IPS-18c (cell line): Measurements from ENCODE around the gene PRKD2.

ENCODE experiments used
- H3K4me3 ChIP-seq: 2 replicates; pipeline ENCODE4 v1.7.0; 2013; ENCODE audit warnings: low read depth, mild to moderate bottlenecking, low read length, moderate library complexity; ENCODE audit not compliant: insufficient read depth
- H3K9me3 ChIP-seq: one replicate; pipeline ENCODE4 v1.6.1; 2013; ENCODE audit warnings: mild to moderate bottlenecking, low read length, moderate library complexity; ENCODE audit not compliant: control insufficient read depth, insufficient read depth

PRKD2 gene

DNA sequence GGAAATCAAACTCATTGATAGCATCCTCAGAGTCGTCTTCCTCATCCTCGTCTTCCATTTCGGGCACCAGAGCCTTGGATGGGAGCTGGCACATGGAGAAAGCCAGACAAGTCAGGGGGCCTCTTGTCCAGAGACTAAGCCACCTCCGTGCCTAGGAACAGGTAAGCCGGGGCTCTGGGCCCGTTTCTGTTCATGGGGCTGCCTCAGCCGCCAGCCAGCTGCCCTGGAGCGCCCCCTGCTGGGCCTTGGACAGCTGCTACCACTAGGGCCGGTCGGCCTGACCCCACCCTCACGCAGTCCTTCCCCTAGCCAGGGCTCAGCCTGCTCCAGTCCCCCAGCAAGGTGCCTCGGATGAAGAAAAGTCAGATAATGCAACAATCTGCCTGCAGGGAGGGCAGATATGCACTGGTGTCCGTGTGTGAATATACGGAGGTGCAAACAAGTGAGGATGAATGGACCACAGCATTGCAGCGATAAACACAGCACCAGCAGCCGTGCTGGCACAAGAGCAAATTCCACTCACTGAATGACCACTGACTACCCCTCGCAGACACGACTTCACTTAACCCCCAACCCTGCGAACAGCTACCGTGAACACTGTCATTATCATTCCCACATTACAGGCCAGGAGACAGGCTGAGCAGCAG, 11.9 kb upstream of the PRKD2 start:
- H3K9me3 ChIP-seq: no peaks in the 10 kb centered on the region
- H3K4me3 ChIP-seq: no peak overlapping the region

DNA sequence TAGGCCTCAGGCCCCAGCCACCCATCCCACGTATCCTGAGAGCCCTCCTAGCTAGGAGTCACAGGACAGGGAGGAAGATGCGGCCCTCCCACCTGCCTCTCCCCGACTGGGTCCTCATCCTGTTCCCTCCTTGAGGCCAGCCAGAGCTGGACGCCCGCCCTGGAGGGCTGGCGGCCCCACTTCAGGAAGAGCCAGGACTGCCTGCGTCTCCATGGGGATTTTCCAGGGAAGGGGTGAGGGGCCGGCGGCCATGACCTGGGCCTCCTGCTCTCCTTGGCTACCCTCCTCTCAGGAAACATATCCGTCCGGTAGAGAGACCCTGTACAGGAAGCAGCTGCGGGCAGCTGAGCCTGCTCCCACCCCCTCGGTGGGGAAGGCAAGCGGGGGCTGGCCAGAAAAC, 11.3 kb upstream of the PRKD2 start:
- no peak overlapping the region for H3K4me3 ChIP-seq
- no peaks in the 10 kb centered on the region for H3K9me3 ChIP-seq

DNA sequence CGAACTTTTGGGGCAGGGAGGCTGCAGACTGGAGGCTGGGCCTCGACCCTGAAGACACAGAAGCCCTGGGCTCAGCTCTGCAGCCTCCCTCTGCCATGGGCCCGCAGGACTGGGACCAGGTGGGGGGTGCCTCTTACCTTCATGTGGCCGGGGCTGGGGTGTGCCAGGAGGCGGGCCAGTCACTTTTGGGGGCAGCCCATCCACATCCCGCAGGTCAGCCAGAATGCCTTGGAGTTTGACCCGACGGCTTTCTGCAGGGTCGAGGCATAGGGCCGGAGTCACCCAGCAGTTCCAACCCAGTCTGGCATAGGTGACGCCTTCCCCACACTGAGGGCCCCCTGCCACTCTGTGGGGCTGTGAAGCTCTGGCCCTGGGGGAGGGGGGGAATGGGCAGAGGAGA, 10.8 kb upstream of the PRKD2 start:
- Histone ChIP-seq H3K4me3 (no peak overlapping the region), H3K9me3 (no peaks in the 10 kb centered on the region)

DNA sequence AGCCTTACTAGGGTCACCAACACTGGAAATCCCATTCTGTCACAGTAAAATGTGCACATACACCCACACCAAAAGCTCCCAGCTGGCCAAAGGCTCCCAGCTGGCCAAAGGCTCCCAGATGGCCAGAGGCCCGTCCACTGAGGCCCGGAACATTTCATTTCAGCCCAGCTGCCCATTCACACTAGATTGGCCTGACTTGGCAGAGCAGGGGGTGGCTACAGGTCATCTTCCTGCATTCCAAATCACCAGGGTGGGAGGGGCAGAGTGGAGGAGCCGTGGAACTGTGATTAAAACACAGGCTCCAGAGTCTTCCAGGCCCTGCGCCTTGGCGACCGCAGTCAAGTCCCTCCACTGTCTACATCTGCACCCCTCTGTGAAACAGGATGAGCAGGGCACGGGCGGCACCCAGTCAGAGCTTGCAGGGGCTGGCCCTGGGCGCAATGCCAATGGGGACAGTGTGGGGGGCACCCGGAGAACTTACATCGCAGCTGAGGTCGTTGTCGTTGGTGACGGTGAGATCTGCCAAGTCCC, 10.1 kb upstream of the PRKD2 start:
- Histone ChIP-seq H3K4me3 (no peak overlapping the region), H3K9me3 (no peaks in the 10 kb centered on the region)

DNA sequence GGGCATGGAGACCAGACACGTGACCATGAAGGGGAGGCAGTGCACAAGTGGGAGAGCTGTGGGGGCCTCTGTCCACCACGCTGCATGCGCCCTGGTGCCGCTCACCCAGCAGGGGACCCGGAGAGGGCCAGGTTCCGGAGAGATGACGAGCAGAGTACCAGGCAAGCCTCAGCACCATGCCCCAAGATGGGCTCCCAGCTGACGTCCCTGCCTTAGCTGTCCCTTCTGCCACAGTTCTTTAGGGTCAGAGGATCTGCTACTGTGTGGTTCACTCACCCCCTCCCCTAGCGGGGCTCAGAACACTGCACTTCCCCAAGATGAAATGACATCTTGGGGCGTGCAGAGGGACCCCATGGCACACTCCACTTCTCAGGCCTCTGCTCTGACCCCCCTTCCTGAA, 9.6 kb upstream of the PRKD2 start:
- Histone ChIP-seq H3K9me3 (no peaks in the 10 kb centered on the region), H3K4me3 (no peak overlapping the region)

DNA sequence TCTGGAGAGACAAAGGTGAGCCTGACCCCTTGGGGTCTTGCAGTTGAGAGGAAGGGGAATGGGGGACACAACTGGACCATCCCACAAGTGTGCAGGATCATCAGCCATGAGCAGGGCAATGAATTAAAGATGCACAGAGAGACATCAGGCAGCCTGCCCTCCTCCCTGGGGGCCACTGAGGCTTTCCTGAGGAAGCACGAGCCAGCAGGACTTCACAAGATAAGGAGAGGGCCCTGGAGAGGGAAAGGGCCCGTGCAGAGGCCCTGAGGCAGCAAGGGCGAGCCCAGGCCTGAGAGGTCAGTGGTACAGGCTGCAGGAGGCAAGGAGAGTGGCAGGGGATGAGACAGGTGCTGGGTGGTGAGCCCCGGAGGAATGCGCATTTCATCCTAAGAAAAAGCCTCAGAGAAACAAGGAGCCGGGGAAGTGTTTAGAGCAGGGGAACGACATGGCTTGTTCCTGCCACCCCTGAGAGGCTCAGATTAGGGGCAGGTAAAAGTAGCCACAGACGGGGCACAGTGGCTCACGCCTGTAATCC, 9.0 kb upstream of the PRKD2 start:
- Histone ChIP-seq H3K4me3 (no peak overlapping the region), H3K9me3 (no peaks in the 10 kb centered on the region)

DNA sequence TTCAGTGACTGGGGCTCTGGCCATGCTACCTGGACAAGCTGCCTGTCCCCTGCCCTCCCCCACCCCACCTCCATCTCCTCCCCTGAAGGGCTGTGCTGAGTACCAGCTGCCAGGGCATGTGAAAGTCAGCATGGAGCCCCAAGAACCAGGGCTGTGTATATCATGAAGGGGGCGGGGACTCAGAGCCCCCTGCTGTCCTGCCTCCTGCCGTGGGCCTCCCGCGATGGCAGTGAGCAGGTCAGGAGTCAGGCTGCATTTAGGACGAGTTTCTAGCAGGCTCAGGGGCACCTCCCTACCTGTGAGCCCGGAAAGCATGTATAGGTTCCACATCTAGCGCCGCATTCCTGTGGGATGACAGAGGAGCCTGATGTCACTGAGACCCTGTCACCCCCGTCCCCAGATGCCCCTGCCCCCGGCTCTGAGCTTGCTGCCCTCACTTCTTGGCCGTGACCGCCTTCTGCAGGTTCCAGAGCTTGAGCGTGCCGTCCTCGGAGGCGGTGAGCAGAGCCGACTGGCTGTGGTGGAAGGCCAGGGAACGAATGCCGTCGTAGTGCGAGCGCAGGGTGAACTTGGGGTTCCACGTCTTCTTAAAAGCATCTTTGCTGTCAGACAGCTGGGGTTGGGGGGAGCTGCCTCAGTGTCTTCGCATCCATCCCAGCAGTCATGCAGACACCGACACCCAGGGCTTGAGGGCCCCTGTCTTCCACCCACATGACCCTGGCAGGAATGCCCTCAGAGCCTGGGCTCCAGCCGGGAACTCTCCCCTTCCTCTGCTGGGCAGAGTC, 8.3 kb upstream of the PRKD2 start:
- no peak overlapping the region for H3K4me3 ChIP-seq
- no peaks in the 10 kb centered on the region for H3K9me3 ChIP-seq

DNA sequence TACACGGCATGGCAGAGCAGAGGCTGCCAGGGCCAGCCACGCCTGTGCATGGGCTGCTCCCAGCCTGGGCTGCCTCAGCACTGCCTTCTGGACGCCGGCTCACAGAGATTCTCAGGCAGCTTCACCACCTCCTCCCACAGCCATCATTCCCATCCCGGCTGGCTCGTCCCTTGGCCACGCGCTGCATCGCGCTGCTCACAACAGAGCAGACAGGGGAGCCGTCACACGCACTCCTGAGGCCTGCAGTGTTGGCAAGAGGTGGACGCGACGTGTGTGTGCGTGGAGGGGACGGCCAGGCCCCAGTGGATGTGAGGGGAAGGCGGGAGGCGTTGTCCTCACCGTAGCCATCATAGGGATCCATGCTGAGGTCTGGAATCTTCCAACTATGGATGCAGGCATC, 7.6 kb upstream of the PRKD2 start:
- H3K4me3 ChIP-seq: no peak overlapping the region
- no peaks in the 10 kb centered on the region for H3K9me3 ChIP-seq

DNA sequence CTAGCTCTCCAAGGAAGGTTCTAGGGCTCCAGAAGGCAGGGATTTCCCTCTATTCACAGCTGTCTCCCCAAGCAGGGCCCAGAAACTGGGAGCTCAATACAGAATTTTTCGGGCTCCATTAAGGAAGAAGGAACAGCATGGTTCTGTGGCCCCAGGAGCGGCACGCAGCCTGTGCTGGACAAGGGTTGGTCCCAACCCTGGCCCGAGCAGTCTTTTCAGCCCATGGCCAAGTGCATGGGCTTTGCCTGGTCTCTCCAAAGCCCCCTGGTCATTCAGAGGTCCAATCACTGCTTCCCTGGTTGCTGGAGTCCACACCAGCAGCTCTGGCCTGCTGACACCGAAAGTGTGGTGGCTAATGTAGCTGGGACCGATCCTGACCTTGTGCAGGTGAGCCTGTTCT, 6.6 kb upstream of the PRKD2 start:
- Histone ChIP-seq H3K9me3 (no peaks in the 10 kb centered on the region), H3K4me3 (no peak overlapping the region)

DNA sequence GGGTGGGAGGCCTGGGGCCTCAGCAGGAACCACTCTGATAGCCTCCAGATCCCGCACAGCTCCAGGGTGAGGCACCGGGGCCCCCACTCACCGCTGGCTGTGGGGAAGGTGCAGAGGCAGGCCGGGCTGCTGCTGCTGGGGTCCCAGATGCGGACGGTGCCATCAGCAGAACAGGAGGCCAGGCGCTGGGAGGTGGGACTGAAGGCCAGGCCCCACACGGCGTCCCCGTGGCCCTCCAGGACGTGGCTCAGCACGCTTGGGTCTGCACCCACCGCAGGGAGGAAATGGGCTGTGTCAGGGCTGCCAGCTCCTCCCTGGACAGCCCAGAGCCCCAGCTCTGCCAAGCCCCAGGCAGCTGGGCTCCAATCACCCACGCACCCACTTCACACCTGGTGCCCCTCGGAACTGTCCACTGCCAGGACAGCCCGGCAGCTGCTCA, 6.1 kb upstream of the PRKD2 start:
- no peak overlapping the region for H3K4me3 ChIP-seq

DNA sequence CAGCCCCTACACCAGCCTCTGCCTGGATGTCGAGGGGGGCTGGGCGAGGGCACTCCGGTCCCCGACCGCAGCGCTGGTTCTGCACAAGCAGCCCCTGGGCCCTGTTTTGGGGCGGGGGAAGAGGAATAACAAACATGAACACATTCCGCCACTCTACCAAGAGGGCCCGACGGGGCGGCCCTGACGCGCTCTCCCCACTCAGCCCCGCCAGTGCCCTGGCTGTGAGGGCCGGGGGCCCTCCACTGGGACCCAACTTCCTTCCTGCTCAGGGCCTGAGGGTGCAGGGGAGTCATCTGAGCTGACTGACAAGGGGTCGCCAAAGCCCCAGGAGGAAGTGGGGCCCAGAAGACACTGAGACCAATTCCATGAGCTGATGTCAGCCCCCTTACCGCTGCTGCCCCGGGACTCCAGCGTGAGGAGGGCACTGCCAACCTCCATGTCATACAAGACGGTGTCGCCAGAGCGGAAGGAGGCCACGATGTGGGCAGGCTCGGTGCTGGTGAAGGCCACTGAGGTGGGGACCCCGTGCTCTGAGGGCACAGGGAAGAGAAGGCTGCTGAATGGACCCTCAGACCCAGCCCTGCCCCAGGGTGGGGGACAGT, 5.6 kb upstream of the PRKD2 start:
- Histone ChIP-seq H3K4me3 (no peak overlapping the region), H3K9me3 (no peaks in the 10 kb centered on the region)

More for the DNA sequence above, 6.1 kb upstream of the PRKD2 start:
- no peaks in the 10 kb centered on the region for H3K9me3 ChIP-seq

DNA sequence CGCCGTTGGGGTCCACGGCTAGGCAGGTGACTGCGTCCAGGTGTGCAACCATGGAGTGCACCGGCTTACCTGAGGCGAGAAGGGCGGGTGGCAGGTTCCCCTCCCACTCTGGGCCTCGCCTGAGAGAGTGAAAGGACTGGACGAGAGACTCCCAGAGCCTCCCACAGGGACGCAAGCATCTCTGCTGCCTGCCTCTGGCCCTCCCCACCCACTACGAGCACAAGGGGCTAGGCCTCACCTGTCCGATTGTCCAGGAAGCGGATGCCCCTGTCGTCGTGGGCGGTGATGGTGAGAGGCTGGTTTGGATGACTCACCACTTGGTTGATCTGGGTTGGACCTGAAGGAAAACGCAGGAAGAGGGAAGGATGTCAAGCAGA, 5.1 kb upstream of the PRKD2 start:
- Histone ChIP-seq H3K9me3 (no peaks in the 10 kb centered on the region), H3K4me3 (no peak overlapping the region)

DNA sequence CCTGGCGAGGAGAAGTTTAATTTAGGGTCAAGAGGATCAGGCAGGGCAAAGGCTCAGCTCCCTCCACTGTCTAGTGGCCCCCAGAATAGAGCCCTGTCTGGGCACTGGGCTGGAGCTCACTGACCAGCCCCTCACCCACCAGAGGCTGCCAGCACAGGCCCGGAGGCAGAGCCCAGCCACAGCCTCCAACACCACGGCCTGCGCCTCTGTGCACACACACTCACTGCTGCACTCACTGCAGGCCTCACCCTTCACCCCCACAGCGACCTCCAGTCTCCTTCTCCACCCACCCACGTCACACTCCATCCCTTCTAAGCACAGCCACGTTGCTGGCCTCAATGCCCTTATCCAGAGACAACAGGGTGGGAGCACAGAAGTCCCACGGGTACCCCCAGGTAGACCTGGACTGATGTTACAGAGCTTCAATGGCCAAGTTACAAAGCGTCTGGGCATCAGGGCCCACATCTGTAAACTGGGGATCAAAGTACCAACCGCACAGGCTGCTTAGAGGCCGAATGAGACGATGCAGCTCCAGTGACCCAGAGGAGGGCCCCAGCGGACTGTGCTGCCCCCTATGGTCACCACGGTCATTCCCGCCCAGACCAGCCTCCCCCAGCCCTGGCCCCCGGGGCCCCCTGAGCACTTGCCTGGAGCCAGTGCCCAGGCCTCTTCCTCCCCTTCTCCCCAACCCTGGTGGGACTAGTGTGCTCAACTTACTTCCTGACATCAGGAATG, 4.5 kb upstream of the PRKD2 start:
- no peaks in the 10 kb centered on the region for H3K9me3 ChIP-seq
- no peak overlapping the region for H3K4me3 ChIP-seq

DNA sequence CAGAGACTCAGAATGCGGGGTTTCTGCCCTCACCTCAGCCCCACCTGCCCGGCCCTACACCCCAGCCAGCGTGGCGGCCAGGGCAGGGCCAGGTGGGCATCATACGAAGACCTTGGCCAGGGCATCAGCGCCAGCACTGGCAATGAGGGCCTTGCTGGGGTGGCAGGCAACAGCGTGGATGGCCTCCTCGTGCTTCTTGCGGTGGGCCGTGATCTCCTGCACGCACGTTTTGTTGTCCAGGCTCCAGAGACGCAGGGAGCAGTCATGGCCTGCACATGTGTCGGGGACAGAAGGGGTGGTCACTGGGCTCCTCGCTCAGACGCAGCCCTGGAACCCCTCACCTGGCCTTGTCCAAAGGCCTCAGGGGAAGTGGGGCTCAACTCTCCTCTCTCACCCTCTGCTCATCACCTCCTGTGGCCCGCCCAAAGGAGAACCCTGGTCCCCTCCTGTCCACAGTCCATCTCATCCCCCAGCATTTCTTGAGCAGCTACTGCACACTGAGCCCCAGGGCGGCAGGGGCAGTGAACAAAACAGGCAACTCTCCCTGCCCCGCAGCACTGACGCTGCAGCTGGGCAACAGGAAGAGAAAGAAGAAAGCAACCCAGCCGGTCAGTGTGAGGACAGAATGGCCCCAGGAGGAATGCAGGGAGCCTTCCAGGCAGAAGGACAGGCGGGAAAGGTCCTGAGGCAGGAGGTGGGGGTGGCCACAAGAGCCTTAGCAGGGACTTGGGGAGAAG, 3.8 kb upstream of the PRKD2 start:
- no peaks in the 10 kb centered on the region for H3K9me3 ChIP-seq
- H3K4me3 ChIP-seq: no peak overlapping the region

DNA sequence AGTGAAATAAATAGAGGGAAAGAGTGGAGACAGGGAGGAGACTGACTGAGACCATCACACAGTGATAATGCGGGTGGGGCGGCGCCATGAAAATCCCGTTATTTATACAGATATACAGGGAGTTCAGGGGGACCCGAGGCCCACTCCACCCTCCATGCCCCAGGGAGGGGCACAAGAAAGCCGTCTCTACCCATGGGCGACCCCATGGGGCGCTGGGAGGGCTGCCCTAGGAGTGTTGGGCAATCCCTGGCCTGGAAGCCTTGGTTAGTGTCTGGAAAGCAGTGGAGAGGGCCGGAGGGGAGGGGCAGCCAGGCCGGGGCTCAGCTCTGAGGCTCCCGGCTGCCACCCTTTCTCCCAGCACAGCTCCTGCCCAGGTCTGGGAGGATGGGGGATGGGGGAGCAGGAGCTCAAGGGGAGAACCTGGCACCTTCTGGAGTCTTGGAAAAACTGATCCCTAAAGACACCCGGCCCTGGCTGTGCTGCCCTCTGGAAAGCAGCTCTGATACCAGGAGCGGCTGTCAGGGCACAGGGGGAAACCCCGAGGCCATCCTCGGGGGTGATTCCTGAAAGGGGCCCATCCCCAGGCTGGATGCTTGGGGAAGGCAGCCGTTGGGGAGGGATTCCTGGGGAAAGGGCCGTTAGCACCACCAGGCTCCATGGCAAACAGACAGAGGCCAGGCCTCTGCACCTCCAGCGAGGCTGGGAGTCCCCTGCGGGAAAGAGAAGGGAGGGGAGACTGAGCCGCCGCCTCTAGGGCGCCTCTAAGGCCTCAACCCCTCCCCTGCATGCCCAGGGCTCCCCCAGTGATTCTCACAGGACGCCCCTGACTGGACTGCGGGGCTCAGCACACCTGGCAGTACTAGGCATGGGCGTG, 3.0 kb upstream of the PRKD2 start:
- Histone ChIP-seq H3K9me3 (no peaks in the 10 kb centered on the region), H3K4me3 (no peak overlapping the region)
